OCI-M2 (cell line): ENCODE results near the gene WASL.
"Not testable (repeated sequence)": the region's sequence is repeated elsewhere in the genome, so short reads cannot be mapped to it uniquely, and the experiment has no call there.

Source experiments
- DNase-seq: peaks from one replicate; lab custom pipeline; 2025; ENCODE audit not compliant: unreplicated experiment; lab: John Stamatoyannopoulos, UW

Gene WASL

GRCh38 chr7:123748734-123749536 lies at the start of gene WASL:
Gene WASL (minus strand): TSS chr7:123749003. CDS start chr7:123748734, 269 bp downstream.
- peak; percentile 95 for DNase-seq

- no peak for DNase-seq
Measured at GRCh38 chr7:123797673-123798531, 49.1 kb upstream of the WASL start.

- DNase-seq, result no peak
Measured at GRCh38 chr7:123796568-123796967, 47.8 kb upstream of the WASL start.

GRCh38 chr7:123795917-123796316 lies 47.1 kb upstream of the WASL start:
- no peak for DNase-seq

- not testable (repeated sequence) for DNase-seq
Measured at GRCh38 chr7:123795116-123795515, 46.3 kb upstream of the WASL start.

- no peak for DNase-seq
Measured at GRCh38 chr7:123792547-123792946, 43.7 kb upstream of the WASL start.

GRCh38 chr7:123791001-123791400 lies 42.2 kb upstream of the WASL start:
- DNase-seq, result no peak

- no peak for DNase-seq
Measured at GRCh38 chr7:123789817-123790216, 41.0 kb upstream of the WASL start.

- no peak for DNase-seq
Measured at GRCh38 chr7:123789206-123789784, 40.5 kb upstream of the WASL start.

GRCh38 chr7:123788584-123788983 lies 39.8 kb upstream of the WASL start:
- DNase-seq, result no peak

GRCh38 chr7:123787220-123788007 lies 38.6 kb upstream of the WASL start:
- DNase-seq, result no peak

GRCh38 chr7:123784263-123784662 lies 35.5 kb upstream of the WASL start:
- no peak for DNase-seq

GRCh38 chr7:123783820-123784219 lies 35.0 kb upstream of the WASL start:
- DNase-seq, result no peak

- no peak for DNase-seq
Measured at GRCh38 chr7:123782071-123782798, 33.4 kb upstream of the WASL start.

- DNase-seq, result not testable (repeated sequence)
Measured at GRCh38 chr7:123780472-123780871, 31.7 kb upstream of the WASL start.

GRCh38 chr7:123774496-123774895 lies 25.7 kb upstream of the WASL start:
- no peak for DNase-seq

GRCh38 chr7:123773481-123773880 lies 24.7 kb upstream of the WASL start:
- no peak for DNase-seq

- DNase-seq, result no peak
Measured at GRCh38 chr7:123772652-123773051, 23.8 kb upstream of the WASL start.

GRCh38 chr7:123771846-123772245 lies 23.0 kb upstream of the WASL start:
- no peak for DNase-seq

GRCh38 chr7:123771256-123771655 lies 22.5 kb upstream of the WASL start:
- DNase-seq, result no peak
